NCI-H226 (cell line): Measurements from ENCODE around the gene LIN54.

Experiments
- DNase-seq: peaks from one replicate; pipeline ENCODE4 v3.0.0-alpha.2; 2015

Gene LIN54

DNA sequence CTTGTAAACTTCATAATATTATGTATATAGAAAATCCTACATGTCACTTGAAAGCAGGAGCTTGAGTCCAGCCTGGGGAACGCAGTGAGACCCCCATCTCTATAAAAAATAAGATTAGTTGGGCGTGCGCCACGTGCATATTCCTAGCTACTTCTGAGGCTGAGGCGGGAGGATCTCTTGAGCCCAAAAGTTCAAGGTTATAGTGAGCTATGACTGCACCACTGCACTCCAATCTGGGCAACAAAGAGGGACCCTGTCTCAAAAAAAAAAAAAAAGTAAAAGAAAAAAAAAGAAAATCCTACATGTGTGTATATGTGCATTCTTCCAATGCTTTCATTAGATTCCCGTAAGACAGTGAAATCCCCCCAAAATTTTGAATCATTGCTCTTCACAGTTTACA, 121.3 kb downstream of the LIN54 start:
- no peak for DNase-seq

DNA sequence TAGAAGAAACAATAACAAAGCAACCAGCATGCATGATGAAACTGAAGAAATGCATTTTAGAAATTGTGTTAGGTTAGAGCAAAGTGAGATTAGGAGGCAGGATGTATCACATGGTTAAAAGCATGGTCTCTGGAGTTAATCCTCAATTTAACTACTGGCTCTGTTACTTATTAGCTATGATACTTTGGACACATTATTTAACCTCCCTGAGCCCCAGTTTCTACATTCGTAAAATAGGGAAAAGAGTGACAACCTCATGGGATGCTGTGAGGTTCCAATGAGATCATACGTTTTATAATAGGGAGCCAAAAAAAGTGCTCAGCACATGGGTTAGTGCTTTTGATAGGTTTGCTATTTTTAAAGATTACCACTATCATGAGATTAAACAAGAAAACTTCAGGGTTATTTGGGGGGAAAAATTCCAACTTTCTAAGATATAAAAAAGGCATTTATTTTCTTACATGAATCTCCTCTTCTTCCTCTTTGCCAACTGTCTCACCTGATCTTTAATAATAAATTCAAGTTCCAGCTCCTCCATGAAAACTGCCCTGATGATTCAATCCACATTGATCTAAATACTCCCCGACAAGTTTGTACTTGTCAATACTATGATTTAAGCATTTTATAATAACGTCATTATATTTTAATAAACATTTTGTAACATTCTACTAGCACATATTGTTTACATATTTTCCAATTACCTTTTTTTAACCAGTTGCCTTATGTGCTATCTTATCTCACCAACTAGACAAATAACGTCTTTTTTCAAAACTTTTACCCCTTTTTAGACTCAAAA, 124.3 kb downstream of the LIN54 start:
- DNase-seq, result no peak

DNA sequence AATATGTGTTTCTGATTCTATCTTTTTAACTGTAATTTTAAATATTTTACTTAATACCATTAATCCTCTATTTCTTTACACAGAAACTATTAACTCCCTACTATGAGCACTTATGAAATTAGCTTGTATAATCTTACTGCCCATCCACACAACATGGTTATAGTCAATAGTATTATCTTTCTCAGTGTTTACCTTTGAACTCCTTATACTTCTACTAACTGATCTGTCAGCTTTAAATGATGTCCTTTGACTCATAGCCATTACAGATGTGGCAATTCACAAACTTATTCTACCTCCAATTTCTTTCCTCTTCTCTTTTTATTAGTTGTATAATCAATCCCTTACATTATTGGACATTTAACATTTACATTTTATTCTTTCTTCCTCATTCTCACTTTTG, 125.2 kb downstream of the LIN54 start:
- DNase-seq, result no peak
